ENCODE results near the gene CXXC5. TPM values are rescaled to one million over a fixed set of nuclear protein-coding genes. Genes with fewer than 3 reads are reported as not detected.
A peak's percentile ranks its signal among the peaks of the same experiment; 100 is the strongest.

CXXC5 gene
- total and polyA plus RNA-seq, 2 of the 4 experiments (the other 2 are of a cell fraction) = 24.9 to 35.7 TPM

DNA sequence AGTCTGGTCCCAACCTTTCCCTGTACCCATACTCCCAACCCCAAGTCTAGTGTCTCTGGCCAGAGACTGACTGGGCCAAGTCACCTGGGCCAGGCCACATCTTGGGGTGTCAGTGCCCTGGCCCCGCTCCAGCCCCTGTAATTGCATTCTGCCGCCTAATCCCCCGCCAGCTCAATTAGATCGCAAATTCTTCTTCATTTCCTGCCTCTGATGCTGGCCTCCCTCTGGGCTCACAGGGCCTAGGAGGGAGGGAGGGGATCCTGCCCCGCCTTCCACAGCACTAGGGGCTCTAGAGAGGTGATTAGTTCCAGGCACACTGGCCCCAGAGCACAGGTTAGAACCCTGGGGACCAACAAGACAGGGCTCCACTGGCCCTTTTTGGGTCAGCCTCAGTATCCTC, 5.5 kb downstream of the CXXC5 start:
- Histone ChIP-seq H3K4me2 (ENCODE audit: low read depth, low read length) (no peak overlapping the region), H3K27ac (ENCODE audit: insufficient read depth, low read length) (peak overlapping the region; percentile 90), H2BK120ac (ENCODE audit: low read depth, low read length) (peak overlapping the region; percentile 99), H3K9me3 (ENCODE audit: control insufficient read depth, insufficient read depth, low read length) (no peaks in the 10 kb centered on the region), H2AFZ (replicated peaks; ENCODE audit: low read length, poor library complexity) (no peak overlapping the region), H3K4me1 (ENCODE audit: control insufficient read depth, insufficient read depth, low read length) (peaks cover 61% of the 10 kb centered on the region), H3K18ac (ENCODE audit: low read depth, low read length) (no peak overlapping the region; the same call in 1 of the 2 replicates), H3K9me1 (ENCODE audit: insufficient read depth, low read length) (peaks cover 46% of the 10 kb centered on the region), H3K36me3 (ENCODE audit: control insufficient read depth, insufficient read depth, low read length) (no peaks in the 10 kb centered on the region), H3K79me1 (ENCODE audit: low read depth in 1 of 2, low read length in 2 of 2) (peaks cover 32 to 86% of the 10 kb centered on the region in 2 experiments), H2AK5ac (ENCODE audit: low read depth, low read length) (peak overlapping the region; percentile 100), H3K4ac (ENCODE audit: low read depth, low read length) (peak overlapping the region; percentile 100), H3K14ac (replicated peaks; ENCODE audit: low read depth, low read length) (peak overlapping the region; percentile 57), H3K9ac (ENCODE audit: low read depth, low read length) (peak overlapping the region; percentile 19; the same call in 1 of the 2 replicates), H4K5ac (ENCODE audit: low read depth, low read length) (peak overlapping the region; percentile 24; the same call in 1 of the 2 replicates), H2AK9ac (replicated peaks; ENCODE audit: low read depth, low read length, poor library complexity) (peak overlapping the region; percentile 88), H2BK15ac (ENCODE audit: low read depth, low read length) (0 out of 3 replicates have a peak overlapping the region, but pooled peaks have one; percentile 100), H2BK5ac (ENCODE audit: low read depth, low read length, poor library complexity, severe bottlenecking) (peak overlapping the region; percentile 22), H4K8ac (ENCODE audit: low read depth in 2 of 2, low read length in 2 of 2) (peak overlapping the region; percentile 24 to 87; a peak in 2 of 4 replicates), H3K56ac (ENCODE audit: extremely low read depth, insufficient read depth, low read length) (no peak overlapping the region; the same call in 1 of the 2 replicates), H4K20me1 (ENCODE audit: insufficient read depth, low read length) (peaks cover 16% of the 10 kb centered on the region), H2BK20ac (ENCODE audit: low read depth, low read length) (peak overlapping the region; percentile 18), H3K27me3 (ENCODE audit: control insufficient read depth, insufficient read depth, low read length) (no peaks in the 10 kb centered on the region), H3K23ac (ENCODE audit: low read depth, low read length) (peak overlapping the region; percentile 83; the same call in 1 of the 2 replicates), H4K91ac (ENCODE audit: insufficient read depth, low read depth, low read length) (peak overlapping the region; percentile 43), H3K4me3 (ENCODE audit: insufficient read depth, low read depth, low read length) (no peak overlapping the region)
- in situ Hi-C loops (cut with MboI; ENCODE audit: low sequenced_read_pairs) = no loop called here
- intact Hi-C loops (cut with micrococcal nuclease) = no loop called here
- POLR2A ChIA-PET (ENCODE audit: unreplicated experiment) = no interaction called here
- no CpG with 5 or more reads among the region's 5 CpGs for WGBS, 2 experiments (ENCODE audit: extremely low coverage in 2 of 2, insufficient read length in 1 of 2)
- DNase-seq = no peak
- TF ChIP-seq RAD21 (IDR thresholded peaks at IDR 0.05; ENCODE audit: low read length) (no peak), BHLHE40 (IDR thresholded peaks at IDR 0.05; ENCODE audit: low read depth, low read length) (no peak), RCOR1 (IDR thresholded peaks at IDR 0.05; ENCODE audit: insufficient replicate concordance, low read length) (no peak), CHD1 (IDR thresholded peaks at IDR 0.05; ENCODE audit: low read depth, low read length) (no peak)
- CTCF ChIA-PET = interaction anchor here (1.0 kb wide), 1 partner anchor 112 kb away, joined by 3 read pairs; no protein-coding TSS in a partner anchor
- ATAC-seq (ENCODE audit: low read depth) = no peak
- dilution Hi-C loops (cut with HindIII; ENCODE audit: low sequenced_read_pairs, unreplicated experiment) = no loop called here
- BruUV-seq (replicated peaks) = no TSS peak

Measured in IMR-90 (cell line).